ENCODE data around the gene RIPOR3. TPM values are rescaled to one million over a fixed set of nuclear protein-coding genes. Genes with fewer than 3 reads are reported as not detected.

Gene RIPOR3
- total and polyA plus RNA-seq, 5 experiments from 2014 or later = 0.53 to 2.4 (median 0.98) TPM; not detected in 2

GRCh38 chr20:50691573-50692551 lies 520 bp upstream of the RIPOR3 start:
- H3K4me3 Mint-ChIP-seq = peak overlapping the region in 8 of 10 donors; percentile 10 to 73 (median 35)
- peaks cover 37 to 58% (median 46%) of the 10 kb centered on the region in 5 donors for H3K27me3 Mint-ChIP-seq
- ATAC-seq = no peak
- POLR2A ChIA-PET = no interaction called here
- H3K9me3 Mint-ChIP-seq = no peaks in the 10 kb centered on the region
- no peak for DNase-seq
- H3K36me3 Mint-ChIP-seq = no peaks in the 10 kb centered on the region
- H3K27ac Mint-ChIP-seq = peak overlapping the region in 1 of 10 donors; percentile 27
- peaks cover 10 to 20% (median 13%) of the 10 kb centered on the region in 4 donors for H3K4me1 Mint-ChIP-seq

DNA sequence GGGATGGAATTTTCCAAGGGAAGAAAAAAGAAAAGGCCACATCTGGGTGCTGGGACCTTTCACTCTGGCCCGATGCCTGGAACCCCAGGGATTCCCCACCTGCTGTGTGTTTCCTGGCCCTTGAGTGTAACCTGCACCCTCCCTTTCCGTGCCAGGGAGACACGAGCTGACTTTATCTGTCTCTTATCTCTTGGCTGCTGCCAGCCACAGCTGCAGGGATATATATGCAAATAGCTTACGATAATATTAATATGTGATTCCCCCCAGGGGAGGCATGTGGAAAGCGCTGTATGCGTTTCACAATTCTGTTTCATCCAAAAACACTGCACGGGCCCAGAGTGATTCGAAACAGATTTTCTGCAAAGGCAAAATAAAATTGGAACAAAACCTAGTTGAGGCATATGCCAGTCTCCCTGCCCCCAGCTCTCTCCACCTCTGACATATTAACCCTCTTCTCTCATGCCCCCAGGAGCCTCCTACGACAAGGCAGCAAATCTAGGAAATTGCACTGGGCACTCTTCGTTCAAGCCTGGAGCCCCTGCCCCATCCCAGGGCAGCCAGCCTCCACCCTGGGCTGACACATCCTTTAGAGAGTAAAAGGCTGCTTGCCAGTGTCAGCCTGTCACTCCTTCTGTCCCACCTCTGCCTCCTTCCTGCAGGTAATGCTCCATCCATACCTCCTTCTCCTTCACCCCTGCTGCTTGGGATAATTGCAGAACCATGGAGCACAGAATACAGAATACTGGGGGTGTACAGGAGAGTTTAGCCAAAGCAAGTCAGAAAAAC lies 1.3 kb downstream of the RIPOR3 start:
- H3K36me3 Mint-ChIP-seq = no peaks in the 10 kb centered on the region
- no peak for DNase-seq
- H3K27ac Mint-ChIP-seq = no peak overlapping the region
- no peaks in the 10 kb centered on the region for H3K9me3 Mint-ChIP-seq
- ATAC-seq = no peak
- H3K4me3 Mint-ChIP-seq = peak overlapping the region in 2 of 10 donors; percentile 38 to 39
- H3K4me1 Mint-ChIP-seq = peaks cover 10 to 20% (median 13%) of the 10 kb centered on the region in 4 donors
- H3K27me3 Mint-ChIP-seq = peaks cover 37 to 58% (median 45%) of the 10 kb centered on the region in 5 donors
- POLR2A ChIA-PET = interaction anchor here (0.5 kb wide), 1 partner anchor 20 kb away, joined by 7 read pairs; no protein-coding TSS in a partner anchor

GRCh38 chr20:50688256-50688975 lies 2.9 kb downstream of the RIPOR3 start:
- POLR2A ChIA-PET = no interaction called here
- no peak overlapping the region for H3K27ac Mint-ChIP-seq
- peaks cover 34 to 52% (median 39%) of the 10 kb centered on the region in 5 donors for H3K27me3 Mint-ChIP-seq
- ATAC-seq (no peak), DNase-seq (no peak)
- H3K9me3 Mint-ChIP-seq = no peaks in the 10 kb centered on the region
- H3K36me3 Mint-ChIP-seq = no peaks in the 10 kb centered on the region
- no peak overlapping the region for H3K4me3 Mint-ChIP-seq
- H3K4me1 Mint-ChIP-seq = peaks cover 10 to 20% (median 13%) of the 10 kb centered on the region in 4 donors

- POLR2A ChIA-PET = no interaction called here
- Mint-ChIP-seq H3K9me3 (peaks cover 0 to 2% (median 0%) of the 10 kb centered on the region in 9 donors), H3K27me3 (peaks cover 24 to 40% (median 28%) of the 10 kb centered on the region in 5 donors), H3K27ac (peak overlapping the region in 1 of 10 donors; percentile 75), H3K4me1 (peaks cover 10 to 17% (median 11%) of the 10 kb centered on the region in 4 donors), H3K36me3 (no peaks in the 10 kb centered on the region), H3K4me3 (no peak overlapping the region)
- ATAC-seq (no peak), DNase-seq (no peak)
These were observed 4.5 kb downstream of the RIPOR3 start for GRCh38 chr20:50686821-50687220.

- ATAC-seq = no peak
- POLR2A ChIA-PET = no interaction called here
- H3K4me1 Mint-ChIP-seq = no peaks in the 10 kb centered on the region
- H3K9me3 Mint-ChIP-seq = peaks cover 0 to 2% (median 0%) of the 10 kb centered on the region in 9 donors
- peaks cover 0 to 11% (median 4%) of the 10 kb centered on the region in 5 donors for H3K27me3 Mint-ChIP-seq
- H3K27ac Mint-ChIP-seq = no peak overlapping the region
- no peaks in the 10 kb centered on the region for H3K36me3 Mint-ChIP-seq
- H3K4me3 Mint-ChIP-seq = no peak overlapping the region
- no peak for DNase-seq
These were observed 7.8 kb downstream of the RIPOR3 start for GRCh38 chr20:50683570-50683969.

- Mint-ChIP-seq H3K4me1 (no peaks in the 10 kb centered on the region), H3K4me3 (no peak overlapping the region), H3K27me3 (peaks cover 0 to 11% (median 0%) of the 10 kb centered on the region in 5 donors), H3K27ac (no peak overlapping the region), H3K36me3 (no peaks in the 10 kb centered on the region), H3K9me3 (peaks cover 0 to 2% (median 0%) of the 10 kb centered on the region in 9 donors)
- POLR2A ChIA-PET = no interaction called here
- ATAC-seq = no peak
- no peak for DNase-seq
These were observed 8.3 kb downstream of the RIPOR3 start for GRCh38 chr20:50682947-50683530.

GRCh38 chr20:50682065-50682464 lies 9.3 kb downstream of the RIPOR3 start:
- Mint-ChIP-seq H3K4me3 (no peak overlapping the region), H3K27ac (no peak overlapping the region), H3K9me3 (peaks cover 0 to 2% (median 0%) of the 10 kb centered on the region in 9 donors), H3K4me1 (no peaks in the 10 kb centered on the region), H3K36me3 (no peaks in the 10 kb centered on the region), H3K27me3 (peaks cover 0 to 6% (median 0%) of the 10 kb centered on the region in 5 donors)
- ATAC-seq (no peak), DNase-seq (no peak)
- POLR2A ChIA-PET = no interaction called here

DNA sequence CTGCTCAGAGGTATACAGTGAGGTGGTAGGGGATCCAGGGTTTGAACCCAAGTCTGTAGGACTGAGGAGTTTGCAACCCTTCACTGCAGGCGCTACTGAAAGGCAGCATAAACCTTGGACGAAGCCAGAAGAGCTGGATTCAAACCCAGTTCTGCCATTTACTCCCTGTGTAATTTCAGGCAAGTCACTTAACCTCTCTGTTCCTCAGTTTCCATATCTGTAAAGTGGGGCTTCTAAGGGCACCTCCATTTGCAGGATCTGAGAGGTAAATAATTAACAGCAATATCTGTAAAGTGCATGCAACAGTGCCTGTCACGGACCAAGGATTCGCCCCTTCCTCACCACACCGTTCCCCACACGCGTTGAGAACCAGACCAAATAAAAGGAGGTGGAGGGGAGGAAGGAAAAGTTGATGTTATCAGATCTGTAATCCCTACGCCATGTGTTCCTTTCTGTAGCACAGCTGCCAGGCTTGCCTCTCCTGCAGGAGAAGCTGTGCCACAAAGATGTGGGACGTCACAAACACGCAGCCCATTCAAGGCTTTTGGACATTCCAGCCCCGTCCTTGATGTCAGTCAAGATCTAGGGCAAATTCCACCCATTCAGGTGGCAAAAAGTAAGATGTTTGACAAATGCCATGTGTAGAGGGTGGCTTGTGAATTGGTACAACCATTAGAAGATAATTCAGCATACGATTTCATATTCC lies 9.8 kb downstream of the RIPOR3 start:
- DNase-seq (no peak), ATAC-seq (no peak)
- H3K4me1 Mint-ChIP-seq = no peaks in the 10 kb centered on the region
- H3K4me3 Mint-ChIP-seq = no peak overlapping the region
- POLR2A ChIA-PET = no interaction called here
- H3K27me3 Mint-ChIP-seq = peaks cover 0 to 4% (median 0%) of the 10 kb centered on the region in 5 donors
- H3K9me3 Mint-ChIP-seq = peaks cover 0 to 2% (median 0%) of the 10 kb centered on the region in 9 donors
- H3K36me3 Mint-ChIP-seq = no peaks in the 10 kb centered on the region
- H3K27ac Mint-ChIP-seq = no peak overlapping the region

DNA sequence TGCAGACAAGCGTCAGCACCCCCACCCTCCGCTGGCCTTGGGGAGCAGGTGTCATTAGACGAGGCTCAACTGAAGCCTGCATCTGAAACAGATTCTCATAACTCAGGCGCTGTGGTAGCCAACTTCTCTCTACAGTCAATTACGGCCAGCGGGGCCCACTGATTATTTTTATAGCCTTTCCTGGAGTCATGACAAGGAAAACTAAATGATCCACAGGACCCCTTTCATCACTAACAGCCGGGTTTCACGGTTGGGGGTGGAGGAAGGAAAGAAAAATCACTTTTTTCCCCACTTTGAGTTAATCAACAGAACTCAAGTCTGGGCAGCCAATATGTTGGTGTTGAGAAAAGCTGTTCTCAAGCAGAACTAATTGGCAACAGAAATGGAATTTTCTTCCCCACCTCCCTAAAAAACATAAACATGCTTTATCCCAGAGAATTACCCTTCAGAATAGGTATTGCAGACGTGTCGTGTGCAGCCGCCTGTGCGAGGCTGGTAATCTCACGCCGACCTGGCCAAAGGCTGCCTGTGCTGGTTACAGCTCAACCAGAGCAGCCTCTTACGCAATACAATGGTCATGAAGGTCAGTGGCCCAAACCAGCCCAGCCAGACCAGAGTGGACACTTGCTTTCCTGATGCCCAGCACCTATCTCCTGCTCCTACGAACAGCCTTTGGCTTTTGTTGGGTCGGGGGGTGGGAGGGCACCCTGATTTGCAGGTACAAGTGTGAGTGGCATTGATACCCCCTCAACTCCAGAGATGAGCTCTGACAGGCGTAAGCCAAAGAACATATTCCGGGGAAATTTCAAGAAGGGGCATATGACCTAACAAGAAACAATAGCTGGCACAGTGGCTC lies 11.0 kb downstream of the RIPOR3 start:
- H3K27ac Mint-ChIP-seq = no peak overlapping the region
- peaks cover 0 to 4% (median 0%) of the 10 kb centered on the region in 5 donors for H3K27me3 Mint-ChIP-seq
- no peaks in the 10 kb centered on the region for H3K36me3 Mint-ChIP-seq
- ATAC-seq = no peak
- no peaks in the 10 kb centered on the region for H3K4me1 Mint-ChIP-seq
- peaks cover 0 to 2% (median 0%) of the 10 kb centered on the region in 9 donors for H3K9me3 Mint-ChIP-seq
- POLR2A ChIA-PET = no interaction called here
- no peak overlapping the region for H3K4me3 Mint-ChIP-seq
- no peak for DNase-seq

- no peaks in the 10 kb centered on the region for H3K4me1 Mint-ChIP-seq
These were observed 11.6 kb downstream of the RIPOR3 start for GRCh38 chr20:50679753-50680104.

More at GRCh38 chr20:50679753-50680104, 11.6 kb downstream of the RIPOR3 start:
- Mint-ChIP-seq H3K9me3 (peaks cover 0 to 2% (median 0%) of the 10 kb centered on the region in 9 donors), H3K36me3 (no peaks in the 10 kb centered on the region), H3K27ac (no peak overlapping the region), H3K4me3 (no peak overlapping the region), H3K27me3 (peaks cover 0 to 4% (median 0%) of the 10 kb centered on the region in 5 donors)
- DNase-seq (no peak), ATAC-seq (no peak)
- POLR2A ChIA-PET = no interaction called here
